Measurements from ENCODE around the gene HMGB2. TPM values are rescaled to one million over a fixed set of nuclear protein-coding genes. Genes with fewer than 3 reads are reported as not detected.

Gene HMGB2
- total and polyA plus RNA-seq, 2 experiments from 2014 or later = 50.9 to 87.0 TPM

DNA sequence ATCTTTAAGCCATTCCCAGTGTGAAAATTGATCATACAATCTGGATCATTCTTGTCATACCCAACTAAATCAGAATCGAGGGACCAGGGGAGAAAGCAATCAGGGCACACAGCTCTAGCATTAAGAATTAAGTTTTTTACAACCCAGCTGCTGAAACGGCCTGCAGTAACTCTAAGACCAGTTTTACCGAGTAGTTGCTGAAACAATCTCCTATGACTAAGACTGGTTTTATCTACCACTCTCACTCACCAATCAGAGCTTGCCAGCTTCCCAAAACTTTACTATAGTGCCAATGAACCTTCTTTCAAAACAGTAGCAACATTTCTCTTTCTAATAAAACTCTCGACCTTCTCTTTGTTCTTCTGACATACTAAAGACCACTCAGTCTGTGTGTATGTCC is 33.8 kb upstream of the HMGB2 start:
- no peak overlapping the region for H3K4me2 ChIP-seq
- no peaks in the 10 kb centered on the region for H3K36me3 ChIP-seq (replicated peaks; ENCODE audit: insufficient read depth, low read depth)
- no peaks in the 10 kb centered on the region for H3K27me3 ChIP-seq
- DNase-seq (ENCODE audit: low spot score) = no peak
- H2AFZ ChIP-seq = no peak overlapping the region
- H3K9me2 ChIP-seq (replicated peaks; ENCODE audit: insufficient read depth) = no peaks in the 10 kb centered on the region
- TF ChIP-seq EZH2 (IDR thresholded peaks at IDR 0.05; ENCODE audit: borderline replicate concordance) (no peak), EZH2phosphoT487 (IDR thresholded peaks at IDR 0.05; ENCODE audit: low read depth, severe bottlenecking, unreplicated experiment) (no peak)
- TF ChIP-seq, protein P1, sequence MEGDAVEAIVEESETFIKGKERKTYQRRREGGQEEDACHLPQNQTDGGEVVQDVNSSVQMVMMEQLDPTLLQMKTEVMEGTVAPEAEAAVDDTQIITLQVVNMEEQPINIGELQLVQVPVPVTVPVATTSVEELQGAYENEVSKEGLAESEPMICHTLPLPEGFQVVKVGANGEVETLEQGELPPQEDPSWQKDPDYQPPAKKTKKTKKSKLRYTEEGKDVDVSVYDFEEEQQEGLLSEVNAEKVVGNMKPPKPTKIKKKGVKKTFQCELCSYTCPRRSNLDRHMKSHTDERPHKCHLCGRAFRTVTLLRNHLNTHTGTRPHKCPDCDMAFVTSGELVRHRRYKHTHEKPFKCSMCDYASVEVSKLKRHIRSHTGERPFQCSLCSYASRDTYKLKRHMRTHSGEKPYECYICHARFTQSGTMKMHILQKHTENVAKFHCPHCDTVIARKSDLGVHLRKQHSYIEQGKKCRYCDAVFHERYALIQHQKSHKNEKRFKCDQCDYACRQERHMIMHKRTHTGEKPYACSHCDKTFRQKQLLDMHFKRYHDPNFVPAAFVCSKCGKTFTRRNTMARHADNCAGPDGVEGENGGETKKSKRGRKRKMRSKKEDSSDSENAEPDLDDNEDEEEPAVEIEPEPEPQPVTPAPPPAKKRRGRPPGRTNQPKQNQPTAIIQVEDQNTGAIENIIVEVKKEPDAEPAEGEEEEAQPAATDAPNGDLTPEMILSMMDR (IDR thresholded peaks at IDR 0.05; ENCODE audit: poor library complexity) = no peak
- no peak overlapping the region for H3K27ac ChIP-seq
- H3K4me3 ChIP-seq = no peak overlapping the region
- no peaks in the 10 kb centered on the region for H4K20me1 ChIP-seq (ENCODE audit: insufficient read depth, poor library complexity, severe bottlenecking)
- no peaks in the 10 kb centered on the region for H3K9me3 ChIP-seq (ENCODE audit: low read depth)
- H3K4me1 ChIP-seq (ENCODE audit: insufficient read depth) = no peaks in the 10 kb centered on the region
- H3K79me2 ChIP-seq = peaks cover 4% of the 10 kb centered on the region
- 54% methylated on average over 4 of the region's 4 CpGs for WGBS (ENCODE audit: low lambda C conversion rate, missing lambda C conversion rate)

DNA sequence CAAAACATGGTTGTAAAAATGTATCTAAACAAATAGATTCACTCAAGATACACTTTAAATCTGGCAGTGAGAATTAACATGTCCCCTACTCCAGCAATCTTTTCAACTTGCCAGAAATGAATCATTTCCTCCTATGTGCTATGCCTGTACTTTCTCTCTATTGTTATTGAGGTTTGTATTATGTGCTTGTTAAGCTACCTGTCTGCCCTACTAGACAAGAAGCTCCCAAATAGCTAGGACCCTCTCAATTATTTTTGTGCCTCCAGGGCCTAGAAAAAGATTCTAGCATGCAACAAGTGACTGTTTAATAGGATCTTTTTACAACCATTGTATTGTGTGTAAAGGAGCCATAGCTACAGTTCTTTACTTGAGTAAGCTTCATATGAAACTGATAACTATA is 33.1 kb upstream of the HMGB2 start:
- Histone ChIP-seq H3K27ac (no peak overlapping the region), H2AFZ (no peak overlapping the region), H3K4me3 (no peak overlapping the region), H3K9me3 (ENCODE audit: low read depth) (no peaks in the 10 kb centered on the region), H3K79me2 (no peaks in the 10 kb centered on the region), H3K27me3 (no peaks in the 10 kb centered on the region), H3K4me2 (no peak overlapping the region), H3K36me3 (replicated peaks; ENCODE audit: insufficient read depth, low read depth) (no peaks in the 10 kb centered on the region), H4K20me1 (ENCODE audit: insufficient read depth, poor library complexity, severe bottlenecking) (no peaks in the 10 kb centered on the region), H3K9me2 (replicated peaks; ENCODE audit: insufficient read depth) (no peaks in the 10 kb centered on the region), H3K4me1 (ENCODE audit: insufficient read depth) (no peaks in the 10 kb centered on the region)
- no peak for DNase-seq (ENCODE audit: low spot score)
- TF ChIP-seq EZH2phosphoT487 (IDR thresholded peaks at IDR 0.05; ENCODE audit: low read depth, severe bottlenecking, unreplicated experiment) = no peak
- no peak for TF ChIP-seq EZH2 (IDR thresholded peaks at IDR 0.05; ENCODE audit: borderline replicate concordance)
- TF ChIP-seq, protein P1 (IDR thresholded peaks at IDR 0.05; ENCODE audit: poor library complexity) = no peak

DNA sequence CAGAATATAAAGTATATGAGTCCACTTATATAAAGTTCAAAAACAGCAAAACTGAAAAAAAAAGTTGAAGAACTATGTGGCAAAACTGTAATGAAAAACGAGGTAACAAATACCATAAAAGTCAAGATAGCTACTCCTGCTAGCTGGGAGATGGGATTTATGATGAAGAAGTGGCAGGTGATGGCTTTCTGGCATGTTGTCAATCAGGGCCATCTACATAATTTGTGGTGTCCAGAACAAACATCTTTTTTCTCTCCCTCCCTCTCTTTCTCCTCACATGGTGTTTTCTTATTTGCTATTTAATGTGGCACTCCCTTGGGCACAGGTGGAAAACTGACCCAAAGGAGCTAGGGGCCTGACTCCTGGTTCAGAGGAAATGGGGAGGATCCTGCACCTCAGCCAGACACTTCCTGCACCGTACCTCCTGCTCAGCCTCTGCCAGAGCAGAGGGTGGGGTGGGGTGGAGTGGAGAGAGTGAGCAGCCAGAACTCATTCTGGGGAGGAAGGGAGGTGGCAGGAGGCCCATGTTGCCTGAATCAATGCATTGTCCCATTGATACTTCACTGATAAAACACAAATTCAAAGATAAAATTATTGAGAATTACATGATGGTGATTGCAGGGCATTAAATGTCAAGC is 31.3 kb upstream of the HMGB2 start:
- 50% methylated on average over 2 of the region's 2 CpGs for WGBS (ENCODE audit: low lambda C conversion rate, missing lambda C conversion rate)
- Histone ChIP-seq H3K4me3 (no peak overlapping the region), H4K20me1 (ENCODE audit: insufficient read depth, poor library complexity, severe bottlenecking) (no peaks in the 10 kb centered on the region), H3K27ac (no peak overlapping the region), H3K27me3 (peaks cover 4% of the 10 kb centered on the region), H3K79me2 (no peaks in the 10 kb centered on the region), H3K36me3 (replicated peaks; ENCODE audit: insufficient read depth, low read depth) (no peaks in the 10 kb centered on the region), H3K4me2 (no peak overlapping the region), H2AFZ (no peak overlapping the region), H3K9me3 (ENCODE audit: low read depth) (no peaks in the 10 kb centered on the region), H3K9me2 (replicated peaks; ENCODE audit: insufficient read depth) (no peaks in the 10 kb centered on the region), H3K4me1 (ENCODE audit: insufficient read depth) (no peaks in the 10 kb centered on the region)
- TF ChIP-seq, protein P1 (IDR thresholded peaks at IDR 0.05; ENCODE audit: poor library complexity) = no peak
- TF ChIP-seq EZH2 (IDR thresholded peaks at IDR 0.05; ENCODE audit: borderline replicate concordance) = no peak
- no peak for TF ChIP-seq EZH2phosphoT487 (IDR thresholded peaks at IDR 0.05; ENCODE audit: low read depth, severe bottlenecking, unreplicated experiment)
- no peak for DNase-seq (ENCODE audit: low spot score)

Data from hepatocyte (in vitro differentiated cells).